HepG2 (cell line): ENCODE measurements around the gene LTB4R. TPM values are rescaled to one million over a fixed set of nuclear protein-coding genes. Genes with fewer than 3 reads are reported as not detected.

Experiments used
- ARNTL ChIP-seq: sonication (generic); formaldehyde crosslinking; IDR thresholded peaks from 2 replicates; pipeline ENCODE4 v1.4.0; 2020; ENCODE audit warnings: mild to moderate bottlenecking, missing genetic modification reagents
- CAMTA2 ChIP-seq: sonication (generic); formaldehyde crosslinking; IDR thresholded peaks from 2 replicates; pipeline ENCODE4 v1.4.0; 2020; ENCODE audit warnings: mild to moderate bottlenecking, missing genetic modification reagents, borderline replicate concordance
- CC2D1A ChIP-seq: sonication (generic); formaldehyde crosslinking; IDR thresholded peaks from 2 replicates; pipeline ENCODE4 v1.8.1; 2023; ENCODE audit warnings: mild to moderate bottlenecking, missing genetic modification reagents
- CREB1 ChIP-seq, 2 experiments: fragments of 450-650 bp in 1 of 2; IDR thresholded peaks; 2 replicates each; pipeline ENCODE4 v1.6.1; 2016 to 2017; ENCODE audit warnings: control low read depth in 1 of 2, mild to moderate bottlenecking in 1 of 2, missing compliant biosample characterization in 1 of 2, missing genetic modification characterization in 1 of 2
- CSRNP2 ChIP-seq: sonication (generic); formaldehyde crosslinking; conservative IDR thresholded peaks from 2 replicates; pipeline ENCODE4 v1.8.0; 2022; ENCODE audit warnings: low read depth, missing genetic modification reagents
- ELF4 ChIP-seq: sonication (generic); formaldehyde crosslinking; IDR thresholded peaks from 2 replicates; pipeline ENCODE4 v1.5.0; 2020; ENCODE audit warnings: missing genetic modification reagents, mild to moderate bottlenecking, moderate library complexity, borderline replicate concordance
- GRHL1 ChIP-seq: sonication (generic); formaldehyde crosslinking; conservative IDR thresholded peaks from 2 replicates; pipeline ENCODE4 v1.8.0; 2022; ENCODE audit warnings: missing genetic modification reagents
- HCFC1 ChIP-seq: fragments of 150-350 bp; IDR thresholded peaks from 2 replicates; pipeline ENCODE4 v1.6.1; 2014; ENCODE audit warnings: low read depth, low read length
- HOXA5 ChIP-seq: sonication (generic); formaldehyde crosslinking; IDR thresholded peaks from 2 replicates; pipeline ENCODE4 v1.4.0; 2020; ENCODE audit warnings: missing genetic modification reagents
- HOXA9 ChIP-seq: sonication (generic); formaldehyde crosslinking; IDR thresholded peaks from 2 replicates; pipeline ENCODE4 v1.8.1; 2022; ENCODE audit warnings: missing genetic modification reagents, mild to moderate bottlenecking, moderate library complexity, borderline replicate concordance
- NCOA5 ChIP-seq: sonication (generic); formaldehyde crosslinking; IDR thresholded peaks from 2 replicates; pipeline ENCODE4 v1.4.0; 2020; ENCODE audit warnings: missing genetic modification reagents
- NKX3-1 ChIP-seq: sonication (generic); formaldehyde crosslinking; IDR thresholded peaks from 2 replicates; pipeline ENCODE4 v1.5.0; 2020; ENCODE audit warnings: missing genetic modification reagents
- PAWR ChIP-seq: sonication (generic); formaldehyde crosslinking; IDR thresholded peaks from 2 replicates; pipeline ENCODE4 v1.4.0; 2020; ENCODE audit warnings: missing genetic modification reagents, mild to moderate bottlenecking, borderline replicate concordance
- SMYD3 ChIP-seq: sonication (generic); formaldehyde crosslinking; IDR thresholded peaks from 2 replicates; pipeline ENCODE4 v1.8.1; 2023; ENCODE audit warnings: mild to moderate bottlenecking, missing genetic modification reagents
- STAT5B ChIP-seq: sonication (generic); formaldehyde crosslinking; IDR thresholded peaks from 2 replicates; pipeline ENCODE4 v1.4.0; 2020; ENCODE audit warnings: missing genetic modification reagents
- XRCC5 ChIP-seq: fragments of 200-400 bp; formaldehyde crosslinking; optimal IDR thresholded peaks from 2 replicates; pipeline ENCODE3; 2017; ENCODE audit warnings: mild to moderate bottlenecking, low read length
- YEATS4 ChIP-seq: sonication (generic); formaldehyde crosslinking; IDR thresholded peaks from 2 replicates; pipeline ENCODE4 v1.4.0; 2020; ENCODE audit warnings: missing genetic modification reagents, borderline replicate concordance
- ZFP37 ChIP-seq: sonication (generic); formaldehyde crosslinking; IDR thresholded peaks from 2 replicates; pipeline ENCODE4 v1.4.0; 2020; ENCODE audit warnings: missing genetic modification reagents, borderline replicate concordance
- ZMYM4 ChIP-seq: sonication (generic); formaldehyde crosslinking; IDR thresholded peaks from 2 replicates; pipeline ENCODE4 v1.8.1; 2023; ENCODE audit warnings: mild to moderate bottlenecking, missing genetic modification reagents
- ZNF160 ChIP-seq: sonication (generic); formaldehyde crosslinking; IDR thresholded peaks from 2 replicates; pipeline ENCODE4 v1.8.0; 2022; ENCODE audit warnings: mild to moderate bottlenecking, inconsistent platforms, missing genetic modification reagents
- ZNF232 ChIP-seq: sonication (generic); formaldehyde crosslinking; IDR thresholded peaks from 2 replicates; pipeline ENCODE4 v1.4.0; 2020; ENCODE audit warnings: missing genetic modification reagents, borderline replicate concordance
- ZNF383 ChIP-seq: sonication (generic); formaldehyde crosslinking; IDR thresholded peaks from 2 replicates; pipeline ENCODE4 v1.4.0; 2020; ENCODE audit warnings: missing genetic modification reagents, mild to moderate bottlenecking, borderline replicate concordance
- ZNF441 ChIP-seq: sonication (generic); formaldehyde crosslinking; IDR thresholded peaks from 2 replicates; pipeline ENCODE4 v1.7.0; 2021; ENCODE audit warnings: missing genetic modification reagents, borderline replicate concordance
- ZNF556 ChIP-seq: sonication (generic); formaldehyde crosslinking; IDR thresholded peaks from 2 replicates; pipeline ENCODE4 v1.4.0; 2020; ENCODE audit warnings: mild to moderate bottlenecking, missing genetic modification reagents, borderline replicate concordance
- ZNF768 ChIP-seq: sonication (generic); formaldehyde crosslinking; IDR thresholded peaks from 2 replicates; pipeline ENCODE4 v1.4.0; 2020; ENCODE audit warnings: missing genetic modification reagents
- ZNF780A ChIP-seq: sonication (generic); formaldehyde crosslinking; IDR thresholded peaks from 2 replicates; pipeline ENCODE4 v1.8.0; 2022; ENCODE audit warnings: mild to moderate bottlenecking, missing genetic modification reagents, moderate library complexity
- ZNF792 ChIP-seq: IDR thresholded peaks from 2 replicates; pipeline ENCODE4 v1.6.1; 2016
- ZSCAN31 ChIP-seq: sonication (generic); formaldehyde crosslinking; IDR thresholded peaks from 2 replicates; pipeline ENCODE4 v1.5.0; 2020; ENCODE audit warnings: low read depth, mild to moderate bottlenecking, missing genetic modification reagents
- polyA plus RNA-seq, 8 experiments: library from polyadenylated mRNA; depleted of rRNA in 3 of 8; stranded (reverse) in 7 of 8; unstranded in 1 of 8; fragments of >200 nt; fragmentation: Illumina TruSeq in 4 of 8; extraction: Trizol in 4 of 8; gene quantifications; 2 replicates each; pipeline versions ENCODE4 v1.2.1 to v1.2.3, GENCODE V29; 2011 to 2016; ENCODE audit warnings: low read depth in 4 of 8, missing spikeins in 1 of 8, mixed read lengths in 1 of 8; ENCODE audit not compliant: insufficient read depth in 1 of 8
- total RNA-seq, 5 experiments: library from RNA; depleted of rRNA; stranded (reverse); fragments of >200 nt; fragmentation: Illumina TruSeq; extraction: Trizol; gene quantifications; 2 replicates each; pipeline ENCODE4 v1.2.3, GENCODE V29; 2016; ENCODE audit warnings: low read depth in 1 of 5
- TF ChIP-seq, protein P1 (sequence below): sonication (generic); formaldehyde crosslinking; IDR thresholded peaks from 2 replicates; pipeline ENCODE4 v1.4.0; 2020; ENCODE audit warnings: mild to moderate bottlenecking, missing genetic modification reagents

The LTB4R gene
- total and polyA plus RNA-seq, 2 of the 13 experiments (the other 11 are each of a cell fraction or from before 2014, with no cell fraction given), result 3.2 to 8.2 TPM

DNA sequence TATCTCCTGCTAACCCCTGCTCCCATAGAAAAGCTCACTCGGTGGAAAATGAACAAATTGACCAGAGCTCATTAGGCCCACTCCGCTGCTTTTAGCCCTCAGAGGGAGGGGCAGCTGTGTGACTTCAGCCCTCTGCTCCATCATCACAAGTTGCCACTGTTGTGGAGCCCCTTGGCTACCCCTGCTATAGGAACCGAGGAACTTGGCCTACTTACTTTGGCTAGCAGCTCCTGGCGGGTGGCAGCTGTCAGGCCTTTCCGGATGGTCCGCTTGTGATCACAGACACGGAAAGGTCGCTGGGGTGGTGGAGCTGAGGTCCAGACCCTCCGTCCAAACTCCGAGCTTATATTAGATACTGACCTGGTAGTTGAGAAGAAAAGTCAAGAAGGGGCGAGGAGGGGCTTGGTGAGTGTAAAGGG lies 4.1 kb upstream of the LTB4R start (continued):
- TF ChIP-seq STAT5B (no peak), SMYD3 (no peak), YEATS4 (CRISPR knock-in tag) (no peak; the same call in 1 of the 2 replicates), ZNF383 (CRISPR knock-in tag) (no peak), ELF4 (CRISPR knock-in tag) (peak; percentile 93; the same call in 1 of the 2 replicates), ZSCAN31 (CRISPR knock-in tag) (no peak), XRCC5 (no peak), HCFC1 (no peak), ZNF768 (peak; percentile 36; the same call in 1 of the 2 replicates), PAWR (no peak), CC2D1A (0 out of 2 replicates have a peak, but pooled peaks have one; percentile 57), CREB1 (IDR thresholded peaks at IDR 0.05) (no peak), CREB1 (CRISPR knock-in tag; IDR thresholded peaks at IDR 0.05) (no peak), ZMYM4 (CRISPR knock-in tag) (no peak), NKX3-1 (no peak), CSRNP2 (no peak), ZFP37 (CRISPR knock-in tag) (no peak), HOXA5 (CRISPR knock-in tag) (no peak), ZNF780A (CRISPR knock-in tag) (no peak), ARNTL (CRISPR knock-in tag) (no peak), CAMTA2 (no peak), ZNF232 (CRISPR knock-in tag) (peak; percentile 14; the same call in 1 of the 2 replicates), ZNF556 (CRISPR knock-in tag) (no peak), NCOA5 (CRISPR knock-in tag) (no peak), HOXA9 (CRISPR knock-in tag) (no peak), GRHL1 (CRISPR knock-in tag) (no peak), ZNF792 (CRISPR knock-in tag) (no peak), ZNF160 (CRISPR knock-in tag) (peak; percentile 8; the same call in 1 of the 2 replicates), ZNF441 (CRISPR knock-in tag) (0 out of 2 replicates have a peak, but pooled peaks have one; percentile 21)
- TF ChIP-seq, protein P1, sequence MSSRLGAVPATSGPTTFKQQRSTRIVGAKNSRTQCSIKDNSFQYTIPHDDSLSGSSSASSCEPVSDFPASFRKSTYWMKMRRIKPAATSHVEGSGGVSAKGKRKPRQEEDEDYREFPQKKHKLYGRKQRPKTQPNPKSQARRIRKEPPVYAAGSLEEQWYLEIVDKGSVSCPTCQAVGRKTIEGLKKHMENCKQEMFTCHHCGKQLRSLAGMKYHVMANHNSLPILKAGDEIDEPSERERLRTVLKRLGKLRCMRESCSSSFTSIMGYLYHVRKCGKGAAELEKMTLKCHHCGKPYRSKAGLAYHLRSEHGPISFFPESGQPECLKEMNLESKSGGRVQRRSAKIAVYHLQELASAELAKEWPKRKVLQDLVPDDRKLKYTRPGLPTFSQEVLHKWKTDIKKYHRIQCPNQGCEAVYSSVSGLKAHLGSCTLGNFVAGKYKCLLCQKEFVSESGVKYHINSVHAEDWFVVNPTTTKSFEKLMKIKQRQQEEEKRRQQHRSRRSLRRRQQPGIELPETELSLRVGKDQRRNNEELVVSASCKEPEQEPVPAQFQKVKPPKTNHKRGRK (CRISPR knock-in tag), result no peak
